IMR-90 (cell line): Measurements from ENCODE around the gene CAPN3. TPM values are rescaled to one million over a fixed set of nuclear protein-coding genes. Genes with fewer than 3 reads are reported as not detected.

Source experiments
- ATAC-seq: fragments of 200-7000 bp; cut with Tn5 transposase; 2 replicates; pipeline ENCODE4 v1.9.1; 2020; ENCODE audit warnings: low read depth, mild to moderate bottlenecking, moderate library complexity
- BruUV-seq: library from RNA; stranded (reverse); fragments of 400-500 nt; replicated peaks from 2 replicates; lab custom pipeline; 2021; lab: Mats Ljungman, UMichigan
- CTCF ChIA-PET: fragments of 300-600 bp; formaldehyde crosslinking; extraction: SDS; loops from one replicate; lab custom pipeline; 2021; ENCODE audit warnings: antibody characterized with exemption; lab: Yijun Ruan, JAX
- POLR2A ChIA-PET: fragments of 300-600 bp; sonication (Branson Sonifier 250); formaldehyde crosslinking; loops from one replicate; lab custom pipeline; 2022; ENCODE audit warnings: antibody characterized with exemption; ENCODE audit not compliant: unreplicated experiment; lab: Charles Lee
- DNase-seq: peaks from one replicate; pipeline ENCODE4 v3.0.0; 2013
- H2AFZ ChIP-seq: replicated peaks from 2 replicates; pipeline ENCODE3; 2013; ENCODE audit warnings: low read length, mild to moderate bottlenecking; ENCODE audit not compliant: poor library complexity
- H2AK5ac ChIP-seq: 2 replicates; pipeline ENCODE4 v1.6.1; 2013; ENCODE audit warnings: low read depth, low read length, inconsistent platforms
- H2AK9ac ChIP-seq: replicated peaks from 2 replicates; pipeline ENCODE3; 2013; ENCODE audit warnings: mild to moderate bottlenecking, low read depth, low read length, moderate library complexity; ENCODE audit not compliant: poor library complexity
- H2BK120ac ChIP-seq: 2 replicates; pipeline ENCODE4 v1.6.1; 2013; ENCODE audit warnings: low read depth, low read length, inconsistent platforms
- H2BK15ac ChIP-seq: 3 replicates; pipeline ENCODE4 v1.6.1; 2013; ENCODE audit warnings: low read depth, low read length, inconsistent platforms
- H2BK20ac ChIP-seq: 2 replicates; pipeline ENCODE4 v1.6.1; 2013; ENCODE audit warnings: low read depth, mild to moderate bottlenecking, inconsistent platforms, low read length, moderate library complexity
- H2BK5ac ChIP-seq: 2 replicates; pipeline ENCODE4 v1.6.1; 2013; ENCODE audit warnings: mild to moderate bottlenecking, low read depth, low read length, inconsistent platforms; ENCODE audit not compliant: poor library complexity, severe bottlenecking
- H3K14ac ChIP-seq: replicated peaks from 2 replicates; pipeline ENCODE4 v1.6.1; 2013; ENCODE audit warnings: low read depth, low read length, inconsistent platforms
- H3K18ac ChIP-seq: 2 replicates; pipeline ENCODE4 v1.6.1; 2013; ENCODE audit warnings: low read depth, low read length, control low read depth
- H3K23ac ChIP-seq: 2 replicates; pipeline ENCODE4 v1.6.1; 2013; ENCODE audit warnings: low read depth, low read length, inconsistent platforms
- H3K27ac ChIP-seq: 2 replicates; pipeline ENCODE4 v1.5.1; 2013; ENCODE audit warnings: mild to moderate bottlenecking, control low read depth, low read length; ENCODE audit not compliant: insufficient read depth
- H3K27me3 ChIP-seq: 2 replicates; pipeline ENCODE4 v1.6.1; 2013; ENCODE audit warnings: low read length; ENCODE audit not compliant: control insufficient read depth, insufficient read depth
- H3K36me3 ChIP-seq: 2 replicates; pipeline ENCODE4 v1.6.1; 2013; ENCODE audit warnings: low read length, mixed read lengths; ENCODE audit not compliant: control insufficient read depth, insufficient read depth
- H3K4ac ChIP-seq: 2 replicates; pipeline ENCODE4 v1.6.1; 2013; ENCODE audit warnings: low read depth, low read length, inconsistent platforms
- H3K4me1 ChIP-seq: 2 replicates; pipeline ENCODE4 v1.6.1; 2013; ENCODE audit warnings: low read length, mixed read lengths; ENCODE audit not compliant: control insufficient read depth, insufficient read depth
- H3K4me2 ChIP-seq: 2 replicates; pipeline ENCODE4 v1.6.1; 2013; ENCODE audit warnings: low read depth, mild to moderate bottlenecking, control low read depth, low read length, moderate library complexity
- H3K4me3 ChIP-seq: 2 replicates; pipeline ENCODE4 v1.5.1; 2013; ENCODE audit warnings: low read depth, mild to moderate bottlenecking, control low read depth, low read length, moderate library complexity; ENCODE audit not compliant: insufficient read depth
- H3K56ac ChIP-seq: 2 replicates; pipeline ENCODE4 v1.6.1; 2013; ENCODE audit warnings: low read length, inconsistent platforms; ENCODE audit not compliant: insufficient read depth; ENCODE audit errors: extremely low read depth
- H3K79me1 ChIP-seq, 2 experiments: 2 replicates each; pipeline ENCODE4 v1.6.1; 2013; ENCODE audit warnings: low read length in 2 of 2, inconsistent platforms in 1 of 2, low read depth in 1 of 2
- H3K9ac ChIP-seq: 2 replicates; pipeline ENCODE4 v1.6.1; 2013; ENCODE audit warnings: low read depth, low read length, control low read depth
- H3K9me1 ChIP-seq: 2 replicates; pipeline ENCODE4 v1.6.1; 2013; ENCODE audit warnings: low read length, inconsistent platforms; ENCODE audit not compliant: insufficient read depth
- H3K9me3 ChIP-seq: 2 replicates; pipeline ENCODE4 v1.6.1; 2013; ENCODE audit warnings: low read length; ENCODE audit not compliant: control insufficient read depth, insufficient read depth
- H4K20me1 ChIP-seq: 2 replicates; pipeline ENCODE4 v1.6.1; 2013; ENCODE audit warnings: low read length, inconsistent platforms; ENCODE audit not compliant: insufficient read depth
- H4K5ac ChIP-seq: 2 replicates; pipeline ENCODE4 v1.6.1; 2013; ENCODE audit warnings: mild to moderate bottlenecking, low read depth, low read length, control low read depth
- H4K8ac ChIP-seq, 2 experiments: 2 replicates each; pipeline ENCODE4 v1.6.1; 2013; ENCODE audit warnings: low read depth in 2 of 2, low read length in 2 of 2, control low read depth in 1 of 2, inconsistent platforms in 1 of 2
- H4K91ac ChIP-seq: 2 replicates; pipeline ENCODE4 v1.6.1; 2013; ENCODE audit warnings: low read depth, low read length, inconsistent platforms; ENCODE audit not compliant: insufficient read depth
- CTCF ChIP-seq: conservative IDR thresholded peaks from 2 replicates; pipeline ENCODE4 v1.5.1; 2012; ENCODE audit warnings: mild to moderate bottlenecking, low read depth, low read length, improper control_type of control experiment
- MXI1 ChIP-seq: IDR thresholded peaks from 2 replicates; pipeline ENCODE4 v1.6.1; 2012; ENCODE audit warnings: low read depth, mild to moderate bottlenecking, low read length, moderate library complexity, borderline replicate concordance
- RCOR1 ChIP-seq: IDR thresholded peaks from 2 replicates; pipeline ENCODE4 v1.6.1; 2012; ENCODE audit warnings: mild to moderate bottlenecking, low read length, improper control_type of control experiment; ENCODE audit not compliant: insufficient replicate concordance
- WGBS, 2 experiments: methylation state at CpG; one replicate each; pipeline versions ENCODE4 v1.1.5 to v1.1.7; 2013; ENCODE audit warnings: missing lambda C conversion rate in 2 of 2; ENCODE audit not compliant: insufficient read length in 1 of 2; ENCODE audit errors: extremely low coverage in 2 of 2; 5-methylcytosine and 5-hydroxymethylcytosine counted together
- dilution Hi-C: fragments of 300-500 bp; cut with HindIII; formaldehyde crosslinking; loops from one replicate; pipeline ENCODE4 v1.14.3; 2018; ENCODE audit warnings: low sequenced_read_pairs; ENCODE audit not compliant: unreplicated experiment
- in situ Hi-C: fragments of 300-500 bp; cut with MboI; formaldehyde crosslinking; loops from 3 replicates; pipeline ENCODE4 v1.14.3; 2019; ENCODE audit warnings: low sequenced_read_pairs, inconsistent platforms, mixed read lengths
- intact Hi-C: fragments of 100-400 bp; cut with micrococcal nuclease; formaldehyde crosslinking; loops from 2 replicates; pipeline ENCODE4 v1.10.0; 2022
- polyA plus RNA-seq, 3 experiments: library from polyadenylated mRNA; depleted of rRNA; stranded (reverse); fragments of >200 nt; gene quantifications; 2 replicates each; pipeline ENCODE4 v1.2.3, GENCODE V29; 2012; ENCODE audit warnings: low replicate concordance in 1 of 3
- total RNA-seq: library from RNA; depleted of rRNA; stranded (reverse); fragments of >200 nt; gene quantifications from 2 replicates; pipeline ENCODE4 v1.2.3, GENCODE V29; 2012
- TF ChIP-seq, protein P1 (sequence below): fragments of 150-350 bp; IDR thresholded peaks from 2 replicates; pipeline ENCODE4 v1.6.1; 2017; ENCODE audit warnings: mild to moderate bottlenecking, antibody characterized with exemption, low read length, low read depth

Gene CAPN3
- total and polyA plus RNA-seq, 2 of the 4 experiments (the other 2 are of a cell fraction), result 1.1 to 1.4 TPM

- in situ Hi-C loops (no loop called here), dilution Hi-C loops (no loop called here), intact Hi-C loops (no loop called here)
- CTCF ChIA-PET, result no interaction called here
- H3K18ac ChIP-seq, result no peak overlapping the region
- H4K5ac ChIP-seq, result no peak overlapping the region
- ATAC-seq (no peak), DNase-seq (no peak)
- no peak overlapping the region for H3K14ac ChIP-seq
- no TSS peak for BruUV-seq
- H4K8ac ChIP-seq, result no peak overlapping the region
- no peak overlapping the region for H2AK5ac ChIP-seq
- no peak overlapping the region for H2BK20ac ChIP-seq
- H3K36me3 ChIP-seq, result no peaks in the 10 kb centered on the region
- no peak overlapping the region for H2AK9ac ChIP-seq
- no peaks in the 10 kb centered on the region for H3K9me1 ChIP-seq
- TF ChIP-seq, protein P1, sequence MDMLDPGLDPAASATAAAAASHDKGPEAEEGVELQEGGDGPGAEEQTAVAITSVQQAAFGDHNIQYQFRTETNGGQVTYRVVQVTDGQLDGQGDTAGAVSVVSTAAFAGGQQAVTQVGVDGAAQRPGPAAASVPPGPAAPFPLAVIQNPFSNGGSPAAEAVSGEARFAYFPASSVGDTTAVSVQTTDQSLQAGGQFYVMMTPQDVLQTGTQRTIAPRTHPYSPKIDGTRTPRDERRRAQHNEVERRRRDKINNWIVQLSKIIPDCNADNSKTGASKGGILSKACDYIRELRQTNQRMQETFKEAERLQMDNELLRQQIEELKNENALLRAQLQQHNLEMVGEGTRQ, result no peak
- TF ChIP-seq RCOR1 (no peak), MXI1 (no peak), CTCF (no peak)
- no peak overlapping the region for H3K23ac ChIP-seq
- H3K4me1 ChIP-seq, result no peaks in the 10 kb centered on the region
- no peaks in the 10 kb centered on the region for H3K27me3 ChIP-seq
- POLR2A ChIA-PET, result no interaction called here
- no peak overlapping the region for H3K27ac ChIP-seq
- H3K4me2 ChIP-seq, result no peak overlapping the region
- H3K9me3 ChIP-seq, result no peaks in the 10 kb centered on the region
- no peak overlapping the region for H3K4me3 ChIP-seq
- H3K9ac ChIP-seq, result no peak overlapping the region
- H3K79me1 ChIP-seq, result no peaks in the 10 kb centered on the region
- H4K20me1 ChIP-seq, result no peaks in the 10 kb centered on the region
- H4K91ac ChIP-seq, result no peak overlapping the region
- H3K4ac ChIP-seq, result no peak overlapping the region
- no peak overlapping the region for H2BK120ac ChIP-seq
- no peak overlapping the region for H2BK15ac ChIP-seq
- no CpG with 5 or more reads among the region's 1 CpG for WGBS, 2 experiments
- H2BK5ac ChIP-seq, result no peak overlapping the region
- no peak overlapping the region for H3K56ac ChIP-seq
- no peak overlapping the region for H2AFZ ChIP-seq
Measured at GRCh38 chr15:42364529-42364928, 5.2 kb downstream of the CAPN3 start.
